ENCODE measurements around the gene TRPC6.

The TRPC6 gene

DNA sequence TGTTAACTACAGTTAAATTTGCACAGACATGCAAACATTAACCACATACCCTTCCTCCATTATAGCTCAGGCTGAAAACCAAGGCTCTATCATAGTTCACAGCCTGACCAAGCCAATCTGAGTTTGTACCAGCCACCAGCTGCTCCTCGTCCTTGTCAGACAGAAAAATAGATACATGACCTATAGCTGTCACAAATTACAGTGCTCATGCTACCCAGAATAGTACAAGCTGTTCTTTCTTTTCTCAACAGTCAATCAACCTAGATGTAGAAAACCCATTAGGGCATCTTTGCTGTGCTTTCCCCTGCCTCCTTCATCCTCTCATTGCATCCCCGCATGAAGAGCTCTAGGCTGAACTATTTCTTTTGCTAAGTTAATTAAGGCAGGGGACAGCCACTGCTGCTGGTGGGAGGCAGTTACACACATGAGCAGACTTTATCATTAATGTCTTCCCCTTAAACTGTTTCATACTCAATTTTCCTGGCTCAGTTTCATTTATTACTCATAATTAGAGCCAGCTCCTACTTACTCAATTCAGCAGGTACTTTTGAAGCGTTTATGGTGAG is 148.3 kb downstream of the TRPC6 start:
- no peaks in the 10 kb centered on the region for H3K36me3 ChIP-seq (ENCODE audit: insufficient read depth, low read length)
- H3K4me1 ChIP-seq (ENCODE audit: insufficient read depth, low read length), result peaks cover 6% of the 10 kb centered on the region
- H3K9me3 ChIP-seq (ENCODE audit: control insufficient read depth, insufficient read depth, low read length), result no peaks in the 10 kb centered on the region
- H3K9ac ChIP-seq (ENCODE audit: low read depth, low read length), result no peak overlapping the region

- Histone ChIP-seq H3K4me1 (ENCODE audit: insufficient read depth, low read length) (peaks cover 18% of the 10 kb centered on the region), H3K9me3 (ENCODE audit: control insufficient read depth, insufficient read depth, low read length) (no peaks in the 10 kb centered on the region), H3K36me3 (ENCODE audit: insufficient read depth, low read length) (no peaks in the 10 kb centered on the region), H3K9ac (ENCODE audit: low read depth, low read length) (no peak overlapping the region)
Observed at GRCh38 chr11:101434026-101434643, 149.7 kb downstream of the TRPC6 start.

DNA sequence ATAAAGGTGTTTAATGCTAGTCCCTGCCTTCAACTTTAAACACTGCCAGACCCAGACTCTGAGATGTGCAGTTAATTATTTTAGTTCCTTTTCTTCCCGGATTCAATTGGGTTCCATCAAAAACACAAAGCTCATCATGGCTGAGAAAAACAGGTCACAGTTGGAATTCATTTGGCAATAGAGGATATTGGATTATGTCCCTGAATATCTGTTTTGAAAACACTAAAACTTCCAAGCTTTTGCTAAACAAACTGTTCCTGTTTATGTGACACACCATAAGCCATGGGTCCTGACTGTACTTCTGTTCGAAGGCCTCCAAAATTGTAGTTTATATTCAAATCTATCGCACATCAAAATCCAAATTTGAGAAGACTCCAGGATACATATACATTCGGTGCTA is 150.7 kb downstream of the TRPC6 start:
- H3K9me3 ChIP-seq (ENCODE audit: control insufficient read depth, insufficient read depth, low read length), result no peaks in the 10 kb centered on the region

GRCh38 chr11:101429703-101430540 is 153.9 kb downstream of the TRPC6 start:
- Histone ChIP-seq H3K4me1 (ENCODE audit: insufficient read depth, low read length) (peaks cover 20% of the 10 kb centered on the region), H3K36me3 (ENCODE audit: insufficient read depth, low read length) (no peaks in the 10 kb centered on the region), H3K9ac (ENCODE audit: low read depth, low read length) (no peak overlapping the region), H3K9me3 (ENCODE audit: control insufficient read depth, insufficient read depth, low read length) (no peaks in the 10 kb centered on the region)

More for the DNA sequence above, 150.7 kb downstream of the TRPC6 start:
- peaks cover 20% of the 10 kb centered on the region for H3K4me1 ChIP-seq (ENCODE audit: insufficient read depth, low read length)
- no peak overlapping the region for H3K9ac ChIP-seq (ENCODE audit: low read depth, low read length)
- no peaks in the 10 kb centered on the region for H3K36me3 ChIP-seq (ENCODE audit: insufficient read depth, low read length)

GRCh38 chr11:101428918-101429317 is 154.9 kb downstream of the TRPC6 start:
- H3K36me3 ChIP-seq (ENCODE audit: insufficient read depth, low read length), result no peaks in the 10 kb centered on the region
- no peak overlapping the region for H3K9ac ChIP-seq (ENCODE audit: low read depth, low read length)
- H3K9me3 ChIP-seq (ENCODE audit: control insufficient read depth, insufficient read depth, low read length), result no peaks in the 10 kb centered on the region
- peaks cover 20% of the 10 kb centered on the region for H3K4me1 ChIP-seq (ENCODE audit: insufficient read depth, low read length)

- H3K4me1 ChIP-seq (ENCODE audit: insufficient read depth, low read length), result no peaks in the 10 kb centered on the region
Observed at GRCh38 chr11:101407324-101407723, 176.5 kb downstream of the TRPC6 start.

More at GRCh38 chr11:101407324-101407723, 176.5 kb downstream of the TRPC6 start:
- Histone ChIP-seq H3K9me3 (ENCODE audit: control insufficient read depth, insufficient read depth, low read length) (no peaks in the 10 kb centered on the region), H3K36me3 (ENCODE audit: insufficient read depth, low read length) (no peaks in the 10 kb centered on the region), H3K9ac (ENCODE audit: low read depth, low read length) (no peak overlapping the region)

Data from ES-I3 (cell line).